Transverse colon (tissue), 4 donors: ENCODE results near the gene ARHGAP30. TPM values are rescaled to one million over a fixed set of nuclear protein-coding genes. Genes with fewer than 3 reads are reported as not detected.
A peak's percentile ranks its signal among the peaks of the same experiment; 100 is the strongest.

Source experiments
- DNase-seq: peaks from one replicate; pipeline ENCODE4 v3.0.0-alpha.2; 2019
- H3K27ac ChIP-seq, 4 donors: fragments of 200-600 bp; sonication (generic); 2 replicates each; pipeline ENCODE4 v1.5.1; 2016 to 2018; ENCODE audit warnings: inconsistent platforms in 4 of 4
- H3K27me3 ChIP-seq: fragments of 200-600 bp; sonication (generic); 2 replicates; pipeline ENCODE4 v1.5.1; 2017; ENCODE audit warnings: inconsistent platforms
- H3K36me3 ChIP-seq, 4 donors: fragments of 200-600 bp; sonication (generic); 2 replicates each; pipeline ENCODE4 v1.5.1; 2017 to 2019; ENCODE audit warnings: inconsistent platforms in 4 of 4
- H3K4me1 ChIP-seq, 4 donors: fragments of 200-600 bp; sonication (generic); 2 replicates each; pipeline ENCODE4 v1.5.1; 2017 to 2020; ENCODE audit warnings: inconsistent platforms in 4 of 4
- H3K4me3 ChIP-seq, 4 donors: fragments of 200-600 bp; sonication (generic); 1 replicate in 1 of 4; 2 replicates in 3 of 4; pipeline versions ENCODE4 v1.5.1 to v1.6.1; 2017 to 2019; ENCODE audit warnings: inconsistent platforms in 4 of 4
- H3K9me3 ChIP-seq, 2 donors: fragments of 200-600 bp; sonication (generic); 2 replicates each; pipeline ENCODE4 v1.5.1; 2017 to 2019; ENCODE audit warnings: inconsistent platforms in 2 of 2
- CTCF ChIP-seq, 5 experiments: fragments of 200-600 bp in 3 of 5; fragments of 450-650 bp in 2 of 5; sonication (generic) in 3 of 5; IDR thresholded peaks; 1 replicate in 2 of 5; 2 replicates in 3 of 5; pipeline ENCODE4 v1.5.1; 2016 to 2017; ENCODE audit warnings: antibody characterized with exemption in 5 of 5, inconsistent platforms in 3 of 5, mild to moderate bottlenecking in 2 of 5, moderate library complexity in 1 of 5
- EP300 ChIP-seq: sonication (generic); formaldehyde crosslinking; IDR thresholded peaks from one replicate; pipeline ENCODE4 v1.6.1; 2017; ENCODE audit warnings: antibody characterized with exemption, low read depth
- POLR2A ChIP-seq: fragments of 450-650 bp; IDR thresholded peaks from one replicate; pipeline ENCODE4 v1.6.1; 2016; ENCODE audit warnings: antibody characterized with exemption, mild to moderate bottlenecking, moderate library complexity
- POLR2AphosphoS5 ChIP-seq, 3 donors: sonication (generic); formaldehyde crosslinking; IDR thresholded peaks; one replicate each; pipeline ENCODE4 v1.6.1; 2016; ENCODE audit warnings: antibody characterized with exemption in 3 of 3
- WGBS, 2 donors: methylation state at CpG; one replicate each; pipeline ENCODE4 v1.1.5; 2018; ENCODE audit warnings: low coverage in 1 of 2; 5-methylcytosine and 5-hydroxymethylcytosine counted together
- in situ Hi-C, 4 donors: fragments of 200-750 bp; cut with MboI; loops; one replicate each; pipeline versions ENCODE4 v1.15.0 to v1.15.1; 2017; ENCODE audit warnings: low sequenced_read_pairs in 3 of 4, low pct_ligation_motif_present in 1 of 4, low pct_unique_long_range_greater_than_20kb in 1 of 4
- intact Hi-C: fragments of 100-400 bp; cut with DNase I; formaldehyde crosslinking; loops from one replicate; pipeline ENCODE4 v1.15.1; 2023; ENCODE audit warnings: low total_unique reads
- total RNA-seq, 4 donors: library from RNA; depleted of rRNA; stranded (reverse); fragments of >200 nt; gene quantifications; one replicate each; pipeline ENCODE4 v1.1.0, GENCODE V29; 2016

ARHGAP30 gene
- total RNA-seq, 4 donors from 2014 or later: 0.60 to 11.0 (median 4.4) TPM

- in situ Hi-C loops: loop anchor here in 1 of 4 donors (25.0 kb wide), 1 partner anchor 246 kb away; no protein-coding TSS in a partner anchor
- Histone ChIP-seq H3K27me3 (no peaks in the 10 kb centered on the region), H3K27ac (peak overlapping the region; percentile 34 to 58 (median 42)), H3K4me3 (no peak overlapping the region), H3K9me3 (no peaks in the 10 kb centered on the region), H3K36me3 (no peaks in the 10 kb centered on the region), H3K4me1 (peaks cover 8 to 19% (median 16%) of the 10 kb centered on the region in 4 donors)
- peak; percentile 88 for DNase-seq
- intact Hi-C loops: no loop called here
- WGBS, 2 donors: 63 to 87% methylated on average over 3 to 8 of the region's 8 CpGs
- peak; percentile 11 to 76 (median 58) for TF ChIP-seq POLR2AphosphoS5 (IDR thresholded peaks at IDR 0.05)
- no peak for TF ChIP-seq CTCF (IDR thresholded peaks at IDR 0.05)
Observed at GRCh38 chr1:161082996-161083747, 13.5 kb upstream of the ARHGAP30 start.

- Histone ChIP-seq H3K9me3 (no peaks in the 10 kb centered on the region), H3K36me3 (no peaks in the 10 kb centered on the region), H3K27me3 (no peaks in the 10 kb centered on the region), H3K4me3 (no peak overlapping the region), H3K27ac (peak overlapping the region in 1 of 4 donors; percentile 34), H3K4me1 (peaks cover 8 to 19% (median 16%) of the 10 kb centered on the region in 4 donors)
- no peak for DNase-seq
- TF ChIP-seq POLR2A (no peak), CTCF (IDR thresholded peaks at IDR 0.05) (no peak), EP300 (no peak), POLR2AphosphoS5 (IDR thresholded peaks at IDR 0.05) (no peak)
- intact Hi-C loops: no loop called here
- in situ Hi-C loops: loop anchor here in 1 of 4 donors (25.0 kb wide), 1 partner anchor 245 kb away; no protein-coding TSS in a partner anchor
- WGBS, 2 donors: 76% methylated on average over 2 of the region's 2 CpGs; no CpG with 5 or more reads in 1 of the 2 donors
Observed at GRCh38 chr1:161082483-161082882, 12.8 kb upstream of the ARHGAP30 start.

GRCh38 chr1:161081519-161081918 lies 11.8 kb upstream of the ARHGAP30 start:
- in situ Hi-C loops (loop anchor here in 1 of 4 donors (25.0 kb wide), 1 partner anchor 244 kb away; no protein-coding TSS in a partner anchor), intact Hi-C loops (no loop called here)
- DNase-seq: no peak
- Histone ChIP-seq H3K4me3 (no peak overlapping the region), H3K4me1 (peaks cover 8 to 19% (median 15%) of the 10 kb centered on the region in 4 donors), H3K27me3 (no peaks in the 10 kb centered on the region), H3K36me3 (no peaks in the 10 kb centered on the region), H3K9me3 (no peaks in the 10 kb centered on the region), H3K27ac (no peak overlapping the region)
- TF ChIP-seq POLR2A (no peak), EP300 (no peak), POLR2AphosphoS5 (IDR thresholded peaks at IDR 0.05) (no peak), CTCF (IDR thresholded peaks at IDR 0.05) (no peak)
- 50 to 77% methylated on average over 2 to 5 of the region's 5 CpGs for WGBS, 2 donors

GRCh38 chr1:161080441-161081405 lies 11.0 kb upstream of the ARHGAP30 start:
- Histone ChIP-seq H3K36me3 (no peaks in the 10 kb centered on the region), H3K27ac (no peak overlapping the region), H3K4me1 (peaks cover 8 to 13% (median 10%) of the 10 kb centered on the region in 4 donors), H3K4me3 (no peak overlapping the region), H3K9me3 (no peaks in the 10 kb centered on the region), H3K27me3 (no peaks in the 10 kb centered on the region)
- WGBS, 2 donors: 76 to 80% methylated on average over 5 of the region's 5 CpGs
- in situ Hi-C loops (loop anchor here in 1 of 4 donors (25.0 kb wide), 1 partner anchor 243 kb away; no protein-coding TSS in a partner anchor), intact Hi-C loops (no loop called here)
- no peak for DNase-seq
- TF ChIP-seq CTCF (IDR thresholded peaks at IDR 0.05): no peak
